GM23248 (cell line): ENCODE data around the gene STIM1. TPM values are rescaled to one million over a fixed set of nuclear protein-coding genes. Genes with fewer than 3 reads are reported as not detected.

Experiments used
- DNase-seq: peaks from one replicate; pipeline ENCODE4 v3.0.0-alpha.2; 2015
- H2AFZ ChIP-seq: fragments of 200-600 bp; sonication (generic); 2 replicates; pipeline ENCODE4 v1.6.1; 2016; ENCODE audit warnings: antibody characterized with exemption
- H3F3A ChIP-seq: fragments of 200-600 bp; sonication (generic); 2 replicates; pipeline ENCODE4 v1.6.1; 2016; ENCODE audit warnings: mild to moderate bottlenecking, antibody characterized with exemption, mixed run types; ENCODE audit not compliant: insufficient read depth
- H3K27ac ChIP-seq: fragments of 200-600 bp; sonication (generic); 2 replicates; pipeline ENCODE4 v1.5.1; 2016; ENCODE audit warnings: mild to moderate bottlenecking
- H3K27me3 ChIP-seq: fragments of 200-600 bp; sonication (generic); replicated peaks from 2 replicates; pipeline ENCODE4 v1.6.1; 2016; ENCODE audit warnings: mild to moderate bottlenecking; ENCODE audit not compliant: insufficient read depth
- H3K36me3 ChIP-seq: fragments of 200-600 bp; sonication (generic); 2 replicates; pipeline ENCODE4 v1.6.1; 2016; ENCODE audit warnings: low read depth, mild to moderate bottlenecking
- H3K4me1 ChIP-seq: fragments of 200-600 bp; sonication (generic); 2 replicates; pipeline ENCODE4 v1.6.1; 2016; ENCODE audit warnings: mild to moderate bottlenecking; ENCODE audit not compliant: insufficient read depth
- H3K4me2 ChIP-seq: fragments of 200-600 bp; sonication (generic); one replicate; pipeline ENCODE4 v1.6.1; 2016; ENCODE audit warnings: mild to moderate bottlenecking; ENCODE audit not compliant: unreplicated experiment
- H3K4me3 ChIP-seq: fragments of 200-600 bp; sonication (generic); 2 replicates; pipeline ENCODE4 v1.5.1; 2016; ENCODE audit warnings: mild to moderate bottlenecking
- H3K79me2 ChIP-seq: fragments of 200-600 bp; sonication (generic); 2 replicates; pipeline ENCODE4 v1.6.1; 2016; ENCODE audit warnings: mild to moderate bottlenecking; ENCODE audit not compliant: insufficient read depth
- H3K9ac ChIP-seq: fragments of 200-600 bp; sonication (generic); 2 replicates; pipeline ENCODE4 v1.6.1; 2016; ENCODE audit warnings: mild to moderate bottlenecking
- H3K9me2 ChIP-seq: fragments of 200-600 bp; sonication (generic); 2 replicates; pipeline ENCODE4 v1.6.1; 2016; ENCODE audit warnings: mixed run types, mild to moderate bottlenecking, moderate library complexity; ENCODE audit not compliant: insufficient read depth
- H3K9me3 ChIP-seq: fragments of 200-600 bp; sonication (generic); one replicate; pipeline ENCODE4 v1.6.1; 2017; ENCODE audit warnings: low read depth
- H4K20me1 ChIP-seq: fragments of 200-600 bp; sonication (generic); 2 replicates; pipeline ENCODE4 v1.6.0; 2016; ENCODE audit not compliant: insufficient read depth
- EZH2 ChIP-seq: fragments of 200-600 bp; sonication (generic); IDR thresholded peaks from 2 replicates; pipeline ENCODE4 v1.6.1; 2018; ENCODE audit warnings: antibody characterized with exemption, mild to moderate bottlenecking; ENCODE audit not compliant: insufficient read depth, poor library complexity, severe bottlenecking
- EZH2phosphoT487 ChIP-seq: fragments of 200-600 bp; sonication (generic); IDR thresholded peaks from 2 replicates; pipeline ENCODE4 v1.6.1; 2018; ENCODE audit warnings: antibody characterized with exemption, moderate library complexity, mild to moderate bottlenecking, low read depth; ENCODE audit not compliant: insufficient read depth
- WGBS, 2 experiments: methylation state at CpG; one replicate each; pipeline ENCODE4 v1.1.6; 2015 to 2017; ENCODE audit warnings: low lambda C conversion rate in 2 of 2, low coverage in 1 of 2; ENCODE audit errors: missing lambda C conversion rate in 2 of 2; 5-methylcytosine and 5-hydroxymethylcytosine counted together
- in situ Hi-C: fragments of 300-500 bp; cut with MboI; formaldehyde crosslinking; loops from 2 replicates; pipeline ENCODE4 v1.15.0; 2020
- polyA plus RNA-seq: library from polyadenylated mRNA; unstranded; fragments of >200 nt; fragmentation: Nextera tagmentation; extraction: Ambion mirVana; gene quantifications from 2 replicates; pipeline ENCODE4 v1.2.1, GENCODE V29; 2016
- total RNA-seq: library from RNA; depleted of rRNA; stranded (reverse); fragments of >200 nt; shearing (Covaris generic); gene quantifications from 2 replicates; pipeline ENCODE4 v1.2.3, GENCODE V29; 2014

STIM1 gene
- total and polyA plus RNA-seq, 2 experiments from 2014 or later = 22.3 to 24.6 TPM

- TF ChIP-seq EZH2phosphoT487 = no peak
- no peak for TF ChIP-seq EZH2
- Histone ChIP-seq H3K4me3 (no peak overlapping the region), H3K4me2 (no peak overlapping the region), H2AFZ (no peak overlapping the region), H3K79me2 (peaks cover 30% of the 10 kb centered on the region), H3F3A (0 out of 2 replicates have a peak, but pooled peaks cover 3% of the 10 kb centered on the region), H3K36me3 (no peaks in the 10 kb centered on the region), H4K20me1 (no peaks in the 10 kb centered on the region), H3K27me3 (no peaks in the 10 kb centered on the region), H3K4me1 (peaks cover 4% of the 10 kb centered on the region), H3K9me3 (no peaks in the 10 kb centered on the region), H3K27ac (no peak overlapping the region), H3K9me2 (no peaks in the 10 kb centered on the region), H3K9ac (no peak overlapping the region)
- in situ Hi-C loops = no loop called here
- 94 to 95% methylated on average over 3 of the region's 3 CpGs for WGBS, 2 experiments
- DNase-seq = no peak
Measured at GRCh38 chr11:3876613-3877012, 21.1 kb downstream of the STIM1 start.

DNA sequence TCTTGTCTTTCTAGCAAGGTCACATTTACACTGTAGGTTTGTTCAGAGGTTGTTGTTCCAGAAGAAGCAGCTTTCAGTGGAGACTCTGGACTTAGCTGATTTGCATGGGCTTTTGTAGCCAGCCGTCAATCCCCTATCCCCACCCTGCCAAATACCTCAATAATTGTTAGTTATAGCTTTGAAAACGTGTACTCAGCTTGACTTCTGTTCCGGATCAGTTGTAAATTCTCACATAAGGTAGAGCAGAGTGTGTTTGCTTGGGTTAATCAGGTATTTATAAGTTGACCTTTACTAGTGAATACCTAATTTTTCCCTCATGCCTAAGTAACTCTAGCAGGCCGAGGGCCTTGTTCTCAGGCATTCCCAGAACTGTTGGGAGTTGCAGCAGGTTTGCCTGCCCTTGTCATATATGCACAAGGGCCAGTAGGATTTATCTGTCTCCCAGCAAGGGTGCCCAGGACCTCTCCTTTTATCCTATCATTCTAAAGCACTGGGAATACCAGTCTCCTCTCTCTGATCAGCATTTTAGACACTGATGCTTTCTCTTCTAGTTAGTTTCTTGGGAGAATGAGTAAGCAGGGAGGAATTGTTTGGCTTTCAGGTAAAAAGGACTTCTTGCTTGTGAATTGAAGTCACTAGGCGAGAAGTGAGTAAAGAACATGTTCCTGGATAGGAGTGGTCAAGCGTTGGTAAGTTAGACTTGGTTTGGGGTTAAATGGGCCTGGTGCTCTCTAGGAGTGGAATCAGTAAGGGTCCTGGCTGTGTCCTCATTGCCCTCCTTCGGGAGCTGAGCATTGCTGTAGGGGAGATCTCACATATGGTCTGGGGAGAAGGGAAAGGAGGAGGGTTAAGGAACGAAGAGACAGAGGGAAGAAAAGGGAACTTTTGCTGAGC is 22.1 kb downstream of the STIM1 start:
- Histone ChIP-seq H3F3A (0 out of 2 replicates have a peak, but pooled peaks cover 3% of the 10 kb centered on the region), H3K79me2 (peaks cover 35% of the 10 kb centered on the region), H3K27me3 (no peaks in the 10 kb centered on the region), H3K9me2 (no peaks in the 10 kb centered on the region), H3K4me3 (no peak overlapping the region), H3K27ac (no peak overlapping the region), H4K20me1 (no peaks in the 10 kb centered on the region), H2AFZ (no peak overlapping the region), H3K36me3 (no peaks in the 10 kb centered on the region), H3K9ac (no peak overlapping the region), H3K4me1 (peaks cover 4% of the 10 kb centered on the region), H3K9me3 (no peaks in the 10 kb centered on the region), H3K4me2 (no peak overlapping the region)
- TF ChIP-seq EZH2 (no peak), EZH2phosphoT487 (no peak)
- WGBS, 2 experiments = 83 to 86% methylated on average over 8 of the region's 8 CpGs
- in situ Hi-C loops = no loop called here
- DNase-seq = no peak

DNA sequence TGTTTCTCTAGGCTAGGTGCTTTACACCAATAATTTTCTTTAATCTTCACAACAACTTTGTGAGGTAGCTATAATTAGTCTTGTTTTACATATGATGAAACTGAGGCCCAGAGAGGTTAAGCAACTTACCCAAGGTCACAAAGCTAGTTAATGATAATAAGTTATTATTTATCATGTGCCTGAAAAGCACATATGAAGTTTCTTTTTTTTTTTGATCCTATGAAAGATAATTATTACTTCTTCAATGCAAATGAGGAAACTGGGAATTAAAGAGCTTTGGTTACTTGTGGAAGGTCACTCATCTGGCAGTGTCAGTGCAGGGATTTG is 22.8 kb downstream of the STIM1 start:
- no peaks in the 10 kb centered on the region for H4K20me1 ChIP-seq
- 0 out of 2 replicates have a peak, but pooled peaks cover 3% of the 10 kb centered on the region for H3F3A ChIP-seq
- H3K27ac ChIP-seq = no peak overlapping the region
- no peaks in the 10 kb centered on the region for H3K36me3 ChIP-seq
- no peaks in the 10 kb centered on the region for H3K9me2 ChIP-seq
- H3K9me3 ChIP-seq = no peaks in the 10 kb centered on the region
- H3K4me2 ChIP-seq = no peak overlapping the region
- H3K27me3 ChIP-seq = no peaks in the 10 kb centered on the region
- no peak for TF ChIP-seq EZH2
- no peak for TF ChIP-seq EZH2phosphoT487
- H3K4me1 ChIP-seq = peaks cover 4% of the 10 kb centered on the region
- H2AFZ ChIP-seq = no peak overlapping the region
- DNase-seq = no peak
- no peak overlapping the region for H3K4me3 ChIP-seq
- peaks cover 41% of the 10 kb centered on the region for H3K79me2 ChIP-seq
- H3K9ac ChIP-seq = no peak overlapping the region
- in situ Hi-C loops = no loop called here

GRCh38 chr11:3879216-3879966 is 23.9 kb downstream of the STIM1 start:
- no peak overlapping the region for H2AFZ ChIP-seq
- H3K9ac ChIP-seq = no peak overlapping the region
- no peaks in the 10 kb centered on the region for H3K9me3 ChIP-seq
- H3K27ac ChIP-seq = no peak overlapping the region
- 0 out of 2 replicates have a peak, but pooled peaks cover 3% of the 10 kb centered on the region for H3F3A ChIP-seq
- peaks cover 50% of the 10 kb centered on the region for H3K79me2 ChIP-seq
- H3K4me1 ChIP-seq = peaks cover 4% of the 10 kb centered on the region
- WGBS, 2 experiments = 67 to 68% methylated on average over 4 of the region's 4 CpGs
- no peaks in the 10 kb centered on the region for H4K20me1 ChIP-seq
- H3K4me3 ChIP-seq = no peak overlapping the region
- DNase-seq = no peak
- TF ChIP-seq EZH2 (no peak), EZH2phosphoT487 (no peak)
- H3K36me3 ChIP-seq = no peaks in the 10 kb centered on the region
- no peak overlapping the region for H3K4me2 ChIP-seq
- in situ Hi-C loops = no loop called here
- no peaks in the 10 kb centered on the region for H3K9me2 ChIP-seq
- no peaks in the 10 kb centered on the region for H3K27me3 ChIP-seq
